Astrocyte of the cerebellum (primary cell): ENCODE measurements around the gene ZBTB8A.

Source experiments
- DNase-seq: peaks from one replicate; pipeline ENCODE4 v3.0.0-alpha.2; 2011; ENCODE audit warnings: low read depth
- H3K4me3 ChIP-seq: 2 replicates; pipeline ENCODE4 v1.5.1; 2011; ENCODE audit warnings: mild to moderate bottlenecking, low read depth, low read length, moderate library complexity
- CTCF ChIP-seq: IDR thresholded peaks from 2 replicates; pipeline ENCODE4 v1.5.1; 2012; ENCODE audit warnings: low read length, low read depth, moderate library complexity, mild to moderate bottlenecking; ENCODE audit errors: missing control alignments
- in situ Hi-C: cut with HindIII; loops from 2 replicates; pipeline ENCODE4 v1.10.0; 2017; ENCODE audit warnings: low sequenced_read_pairs

ZBTB8A gene

GRCh38 chr1:32600034-32600433 lies 60.8 kb downstream of the ZBTB8A start:
- DNase-seq = no peak
- in situ Hi-C loops = no loop called here
- TF ChIP-seq CTCF = no peak
- H3K4me3 ChIP-seq = no peak overlapping the region

GRCh38 chr1:32605711-32606424 lies 66.6 kb downstream of the ZBTB8A start:
- in situ Hi-C loops = no loop called here
- H3K4me3 ChIP-seq = no peak overlapping the region
- DNase-seq = no peak
- no peak for TF ChIP-seq CTCF

GRCh38 chr1:32606565-32607371 lies 67.5 kb downstream of the ZBTB8A start:
- no peak for DNase-seq
- no peak overlapping the region for H3K4me3 ChIP-seq
- TF ChIP-seq CTCF = no peak
- in situ Hi-C loops = no loop called here

GRCh38 chr1:32609180-32609579 lies 70.0 kb downstream of the ZBTB8A start:
- no peak for DNase-seq
- TF ChIP-seq CTCF = no peak
- in situ Hi-C loops = no loop called here
- no peak overlapping the region for H3K4me3 ChIP-seq

- in situ Hi-C loops = no loop called here
- no peak for DNase-seq
- TF ChIP-seq CTCF = no peak
- H3K4me3 ChIP-seq = peak overlapping the region; percentile 55
Measured at GRCh38 chr1:32611859-32612188, 72.6 kb downstream of the ZBTB8A start.

- in situ Hi-C loops = no loop called here
- peak overlapping the region; percentile 55 for H3K4me3 ChIP-seq
- no peak for TF ChIP-seq CTCF
- DNase-seq = peak; percentile 26
Measured at GRCh38 chr1:32612189-32612881, 73.1 kb downstream of the ZBTB8A start.
